GM12873 (cell line): ENCODE data around the gene HNF4A.

Source experiments
- TF ChIP-seq, protein P1 (sequence below): IDR thresholded peaks from 2 replicates; pipeline ENCODE4 v1.5.1; 2012; ENCODE audit warnings: low read depth, mild to moderate bottlenecking, moderate library complexity, low read length, control low read depth; ENCODE audit not compliant: insufficient read depth; ENCODE audit errors: missing control alignments

Gene HNF4A

DNA sequence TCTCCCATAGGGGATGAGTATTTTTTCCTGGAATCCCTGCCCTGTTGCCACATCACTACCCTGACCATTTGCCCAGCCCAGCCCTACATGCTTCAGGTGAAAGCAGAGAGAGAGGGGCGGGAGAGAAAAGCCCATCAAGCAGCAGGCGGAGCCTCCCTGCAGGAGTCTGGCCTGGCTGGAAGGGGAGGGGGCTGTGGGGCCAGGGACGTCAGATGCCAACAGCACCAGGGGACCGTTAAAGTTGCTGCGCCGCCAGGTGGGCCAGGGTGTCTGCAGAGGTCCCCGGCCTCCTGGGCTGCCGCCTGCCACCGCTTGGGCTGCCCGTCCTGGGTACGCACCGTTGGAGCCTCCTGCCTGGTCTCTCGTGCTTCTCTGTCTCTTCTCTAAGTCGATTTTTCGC is 19.4 kb upstream of the HNF4A start:
- TF ChIP-seq, protein P1, sequence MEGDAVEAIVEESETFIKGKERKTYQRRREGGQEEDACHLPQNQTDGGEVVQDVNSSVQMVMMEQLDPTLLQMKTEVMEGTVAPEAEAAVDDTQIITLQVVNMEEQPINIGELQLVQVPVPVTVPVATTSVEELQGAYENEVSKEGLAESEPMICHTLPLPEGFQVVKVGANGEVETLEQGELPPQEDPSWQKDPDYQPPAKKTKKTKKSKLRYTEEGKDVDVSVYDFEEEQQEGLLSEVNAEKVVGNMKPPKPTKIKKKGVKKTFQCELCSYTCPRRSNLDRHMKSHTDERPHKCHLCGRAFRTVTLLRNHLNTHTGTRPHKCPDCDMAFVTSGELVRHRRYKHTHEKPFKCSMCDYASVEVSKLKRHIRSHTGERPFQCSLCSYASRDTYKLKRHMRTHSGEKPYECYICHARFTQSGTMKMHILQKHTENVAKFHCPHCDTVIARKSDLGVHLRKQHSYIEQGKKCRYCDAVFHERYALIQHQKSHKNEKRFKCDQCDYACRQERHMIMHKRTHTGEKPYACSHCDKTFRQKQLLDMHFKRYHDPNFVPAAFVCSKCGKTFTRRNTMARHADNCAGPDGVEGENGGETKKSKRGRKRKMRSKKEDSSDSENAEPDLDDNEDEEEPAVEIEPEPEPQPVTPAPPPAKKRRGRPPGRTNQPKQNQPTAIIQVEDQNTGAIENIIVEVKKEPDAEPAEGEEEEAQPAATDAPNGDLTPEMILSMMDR = no peak

DNA sequence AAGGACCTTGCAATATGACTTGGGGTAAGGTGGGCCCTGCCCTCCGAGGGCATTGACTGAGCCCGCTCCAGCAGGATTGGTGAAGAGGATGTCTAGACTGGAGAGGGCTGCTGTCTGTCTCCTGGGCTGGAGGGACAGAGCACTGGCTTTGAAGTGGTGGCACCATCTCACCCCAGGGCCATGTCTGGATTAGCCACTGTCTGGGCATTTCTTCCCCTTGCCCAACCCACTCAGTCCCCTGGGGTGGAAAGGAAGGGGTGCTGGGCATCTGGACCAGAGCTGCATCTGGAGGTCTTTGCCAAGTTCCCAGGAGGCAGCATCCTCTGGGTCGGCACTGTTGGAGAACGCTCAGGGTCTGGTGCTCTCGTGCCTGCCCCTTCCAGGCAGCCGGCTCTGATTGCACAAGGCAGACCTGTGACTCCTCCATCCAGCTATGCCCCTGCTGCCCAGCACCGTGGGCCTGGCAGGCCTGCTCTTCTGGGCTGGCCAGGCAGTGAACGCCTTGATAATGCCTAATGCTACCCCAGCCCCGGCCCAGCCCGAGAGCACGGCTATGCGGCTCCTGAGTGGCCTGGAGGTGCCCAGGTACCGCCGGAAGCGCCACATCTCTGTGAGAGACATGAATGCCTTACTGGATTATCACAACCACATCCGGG is 18.6 kb upstream of the HNF4A start, which contains the start of gene R3HDML:
Gene R3HDML, plus strand, starts transcription at position 319 of the 656 bp plus-strand sequence. Its CDS starts 115 bp downstream, at position 434.
- TF ChIP-seq, protein P1 = no peak

DNA sequence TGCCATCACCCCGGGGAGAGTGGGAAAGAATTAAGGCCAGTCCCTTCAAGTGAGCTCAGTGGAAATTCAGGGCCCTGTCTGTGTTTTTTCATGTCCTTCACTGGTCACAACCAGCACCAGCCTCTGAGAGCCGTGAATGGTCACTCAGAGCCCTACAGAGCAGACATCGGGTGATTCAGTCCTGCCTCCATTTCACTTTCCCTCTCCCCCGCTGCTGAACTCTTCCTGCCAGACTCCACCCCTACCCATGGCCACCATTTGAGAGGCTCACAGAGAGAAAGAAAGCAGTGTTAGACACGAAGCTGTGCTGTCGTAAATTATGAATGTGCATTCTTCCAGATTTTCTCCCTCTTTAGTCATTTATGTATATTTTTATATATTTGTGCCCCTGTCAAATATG is 13.3 kb upstream of the HNF4A start:
- TF ChIP-seq, protein P1 = no peak

DNA sequence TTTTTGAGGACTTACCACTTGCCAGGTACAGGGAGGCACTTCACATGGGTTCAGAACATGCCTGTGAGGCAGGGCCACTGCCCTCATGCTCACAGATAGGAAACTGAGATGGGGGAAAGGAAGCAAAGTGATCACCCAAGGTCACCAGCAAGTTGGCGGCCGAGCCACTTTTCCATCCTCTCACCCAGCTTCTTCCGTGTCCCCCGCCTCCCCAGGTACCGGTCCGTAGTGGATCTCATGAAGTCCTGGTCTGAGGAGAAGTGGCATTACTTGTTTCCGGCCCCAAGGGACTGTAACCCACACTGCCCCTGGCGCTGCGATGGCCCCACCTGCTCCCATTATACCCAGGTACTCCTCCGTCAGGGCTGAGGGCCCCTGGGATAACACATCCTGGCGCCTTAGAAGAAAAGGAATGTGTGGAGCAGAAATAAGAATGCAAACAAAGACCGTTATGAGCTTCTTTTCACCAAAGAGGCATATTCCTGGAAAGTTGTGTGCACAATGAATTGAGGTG is 12.3 kb upstream of the HNF4A start:
- TF ChIP-seq, protein P1 = no peak

DNA sequence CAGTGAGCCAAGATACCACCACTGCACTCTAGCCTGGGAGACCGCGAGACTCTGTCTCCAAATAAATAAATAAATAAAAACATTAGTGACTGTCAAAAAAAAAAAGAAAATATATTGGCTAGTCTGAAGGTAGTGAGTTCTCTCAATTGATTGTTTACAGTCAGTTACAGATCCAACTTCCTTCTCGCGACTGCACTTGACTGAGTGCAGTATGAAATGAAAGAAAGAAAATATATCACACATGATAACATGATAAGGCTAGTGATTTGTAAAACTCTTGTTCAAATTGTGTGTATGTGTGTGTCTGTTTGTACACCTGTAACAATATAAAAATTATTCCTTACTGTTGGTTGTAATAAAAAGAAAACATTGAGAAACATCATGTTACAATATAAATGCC is 10.8 kb upstream of the HNF4A start:
- TF ChIP-seq, protein P1 = no peak

DNA sequence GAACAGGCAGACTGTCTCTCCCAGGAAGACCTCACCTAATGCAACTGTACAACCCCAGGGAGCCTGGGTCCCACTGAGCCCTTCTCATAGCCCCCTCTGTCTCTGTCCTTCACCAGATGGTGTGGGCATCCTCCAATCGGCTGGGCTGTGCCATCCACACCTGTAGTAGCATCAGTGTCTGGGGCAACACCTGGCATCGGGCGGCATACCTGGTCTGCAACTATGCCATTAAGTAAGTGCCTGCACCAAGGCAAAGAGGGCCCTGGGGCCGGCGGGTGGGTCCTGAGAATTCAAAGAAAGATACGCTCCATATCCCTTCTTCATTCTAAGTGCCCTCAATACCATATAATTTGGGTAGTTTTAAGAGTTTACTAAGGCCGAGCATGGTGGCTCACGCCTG is 10.4 kb upstream of the HNF4A start:
- TF ChIP-seq, protein P1 = no peak

DNA sequence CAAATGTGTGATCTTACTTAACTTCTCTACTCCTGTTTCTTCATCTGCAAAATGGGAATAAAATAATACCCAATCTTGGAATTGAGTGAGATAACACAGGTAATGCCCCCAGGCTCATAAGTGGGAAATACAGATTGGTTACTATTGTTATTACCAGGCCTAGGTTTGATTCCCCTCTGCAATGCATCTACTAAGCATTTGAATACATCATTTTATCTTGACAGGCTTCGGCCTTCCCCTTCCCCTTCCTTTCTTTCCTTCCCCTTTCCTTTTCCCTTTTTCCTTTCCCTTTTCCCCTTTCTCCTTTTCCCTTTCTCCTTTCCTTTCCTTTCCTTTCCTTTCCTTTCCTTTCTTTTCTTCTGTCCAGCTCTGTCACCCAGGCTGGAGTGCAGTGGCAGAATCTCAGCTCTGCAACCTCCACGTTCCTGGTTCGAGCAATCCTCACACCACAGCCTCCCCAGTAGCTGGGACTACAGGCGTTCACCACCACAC is 7.3 kb upstream of the HNF4A start:
- TF ChIP-seq, protein P1 = no peak
